ENCODE results near the gene GYG2. TPM values are rescaled to one million over a fixed set of nuclear protein-coding genes. Genes with fewer than 3 reads are reported as not detected.
"Not testable (repeated sequence)": the region's sequence is repeated elsewhere in the genome, so short reads cannot be mapped to it uniquely, and the experiment has no call there.

GYG2 gene
- total RNA-seq, 1 experiment from 2014 or later, result not detected

GRCh38 chrX:2924151-2924550, 95.4 kb downstream of the GYG2 start:
- ChIA-PET POLR2A (no interaction called here), RAD21 (ENCODE audit: low non-redundant PET in 1 of 2, low total read pairs in 2 of 2, uncharacterized antibody in 2 of 2, unreplicated experiment in 2 of 2) (no interaction called here), CTCF (no interaction called here)
- DNase-seq (ENCODE audit: low read depth, low spot score), result no peak
- H4K20me1 ChIP-seq (ENCODE audit: insufficient read depth), result no peaks in the 10 kb centered on the region
- H3K79me2 ChIP-seq (ENCODE audit: insufficient read depth, low read length), result no peaks in the 10 kb centered on the region
- H3K9me3 ChIP-seq (ENCODE audit: control insufficient read depth in 1 of 2, insufficient read depth in 1 of 2, low read depth in 1 of 2, low read length in 2 of 2), result no peaks in the 10 kb centered on the region
- H3K9me2 ChIP-seq (ENCODE audit: insufficient read depth), result no peaks in the 10 kb centered on the region
- BruUV-seq (replicated peaks), result no TSS peak
- H3K9ac ChIP-seq (ENCODE audit: low read length), result no peak overlapping the region
- H3K27me3 ChIP-seq (ENCODE audit: insufficient read depth, low read length), result no peaks in the 10 kb centered on the region
- H3K27ac ChIP-seq (ENCODE audit: low read depth, low read length), result no peak overlapping the region
- ATAC-seq, result no peak
- H3K36me3 ChIP-seq (ENCODE audit: control insufficient read depth in 1 of 2, insufficient read depth in 2 of 2, low read length in 2 of 2), result no peaks in the 10 kb centered on the region
- no peak overlapping the region for H3K4me3 ChIP-seq (replicated peaks in 1 of 2; ENCODE audit: low read depth in 1 of 2, low read length in 2 of 2)
- no peaks in the 10 kb centered on the region; a peak in 1 of 4 replicates for H3K4me1 ChIP-seq (ENCODE audit: control insufficient read depth in 1 of 2, insufficient read depth in 2 of 2, low read length in 2 of 2)
- no peak overlapping the region for H2AFZ ChIP-seq (ENCODE audit: low read depth, low read length, poor library complexity, severe bottlenecking)
- H3K4me2 ChIP-seq (ENCODE audit: low read length), result no peak overlapping the region
- intact Hi-C loops (cut with micrococcal nuclease), result no loop called here
- TF ChIP-seq EZH2phosphoT487 (IDR thresholded peaks at IDR 0.05; ENCODE audit: borderline replicate concordance) (no peak), TCF7L2 (IDR thresholded peaks at IDR 0.05; ENCODE audit: borderline replicate concordance, extremely low read depth, insufficient read depth, insufficient read length) (no peak), ZNF274 (IDR thresholded peaks at IDR 0.05; ENCODE audit: low read depth, low read length) (no peak), SIN3A (IDR thresholded peaks at IDR 0.05; ENCODE audit: low read depth) (no peak), YY1 (IDR thresholded peaks at IDR 0.05; ENCODE audit: extremely low read depth, insufficient replicate concordance, low read depth, low read length) (no peak), SP1 (IDR thresholded peaks at IDR 0.05; ENCODE audit: low read depth) (no peak), POLR2A (IDR thresholded peaks at IDR 0.05; ENCODE audit: borderline replicate concordance, extremely low read depth, insufficient read depth, insufficient read length) (no peak), EZH2 (IDR thresholded peaks at IDR 0.05) (no peak), ZBTB33 (IDR thresholded peaks at IDR 0.05; ENCODE audit: extremely low read depth, insufficient replicate concordance, low read length) (no peak), ZFX (IDR thresholded peaks at IDR 0.05) (no peak), MAX (IDR thresholded peaks at IDR 0.05) (no peak), CEBPB (IDR thresholded peaks at IDR 0.05; ENCODE audit: low read depth) (no peak), CBX3 (IDR thresholded peaks at IDR 0.05; ENCODE audit: low read depth) (no peak), ELF1 (IDR thresholded peaks at IDR 0.05; ENCODE audit: borderline replicate concordance, low read depth) (no peak), POLR2AphosphoS5 (IDR thresholded peaks at IDR 0.05; ENCODE audit: low read depth, low read length) (no peak), EGR1 (IDR thresholded peaks at IDR 0.05; ENCODE audit: low read depth) (no peak), JUND (IDR thresholded peaks at IDR 0.05) (no peak)
- TF ChIP-seq, protein P1, sequence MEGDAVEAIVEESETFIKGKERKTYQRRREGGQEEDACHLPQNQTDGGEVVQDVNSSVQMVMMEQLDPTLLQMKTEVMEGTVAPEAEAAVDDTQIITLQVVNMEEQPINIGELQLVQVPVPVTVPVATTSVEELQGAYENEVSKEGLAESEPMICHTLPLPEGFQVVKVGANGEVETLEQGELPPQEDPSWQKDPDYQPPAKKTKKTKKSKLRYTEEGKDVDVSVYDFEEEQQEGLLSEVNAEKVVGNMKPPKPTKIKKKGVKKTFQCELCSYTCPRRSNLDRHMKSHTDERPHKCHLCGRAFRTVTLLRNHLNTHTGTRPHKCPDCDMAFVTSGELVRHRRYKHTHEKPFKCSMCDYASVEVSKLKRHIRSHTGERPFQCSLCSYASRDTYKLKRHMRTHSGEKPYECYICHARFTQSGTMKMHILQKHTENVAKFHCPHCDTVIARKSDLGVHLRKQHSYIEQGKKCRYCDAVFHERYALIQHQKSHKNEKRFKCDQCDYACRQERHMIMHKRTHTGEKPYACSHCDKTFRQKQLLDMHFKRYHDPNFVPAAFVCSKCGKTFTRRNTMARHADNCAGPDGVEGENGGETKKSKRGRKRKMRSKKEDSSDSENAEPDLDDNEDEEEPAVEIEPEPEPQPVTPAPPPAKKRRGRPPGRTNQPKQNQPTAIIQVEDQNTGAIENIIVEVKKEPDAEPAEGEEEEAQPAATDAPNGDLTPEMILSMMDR (IDR thresholded peaks at IDR 0.05 in 2 of 3, conservative IDR thresholded peaks at IDR 0.05 in 1 of 3; ENCODE audit: borderline replicate concordance in 1 of 3, insufficient read depth in 1 of 3, low read depth in 2 of 3, low read length in 2 of 3), result no peak
- TF ChIP-seq, protein P2, sequence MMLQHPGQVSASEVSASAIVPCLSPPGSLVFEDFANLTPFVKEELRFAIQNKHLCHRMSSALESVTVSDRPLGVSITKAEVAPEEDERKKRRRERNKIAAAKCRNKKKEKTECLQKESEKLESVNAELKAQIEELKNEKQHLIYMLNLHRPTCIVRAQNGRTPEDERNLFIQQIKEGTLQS (IDR thresholded peaks at IDR 0.05), result no peak

- BruUV-seq (replicated peaks); POLR2A ChIA-PET; intact Hi-C loops (cut with micrococcal nuclease): not testable (repeated sequence)
Observed at GRCh38 chrX:2926255-2926654, 97.5 kb downstream of the GYG2 start.

More at GRCh38 chrX:2926255-2926654, 97.5 kb downstream of the GYG2 start:
- H3K9ac ChIP-seq (ENCODE audit: low read length); CTCF ChIA-PET; ATAC-seq; H3K4me2 ChIP-seq (ENCODE audit: low read length); H3K9me3 ChIP-seq (ENCODE audit: control insufficient read depth in 1 of 2, insufficient read depth in 1 of 2, low read depth in 1 of 2, low read length in 2 of 2); H3K27me3 ChIP-seq (ENCODE audit: insufficient read depth, low read length); DNase-seq (ENCODE audit: low read depth, low spot score); RAD21 ChIA-PET (ENCODE audit: low non-redundant PET in 1 of 2, low total read pairs in 2 of 2, uncharacterized antibody in 2 of 2, unreplicated experiment in 2 of 2); H3K36me3 ChIP-seq (ENCODE audit: control insufficient read depth in 1 of 2, insufficient read depth in 2 of 2, low read length in 2 of 2); H3K4me1 ChIP-seq (ENCODE audit: control insufficient read depth in 1 of 2, insufficient read depth in 2 of 2, low read length in 2 of 2); H2AFZ ChIP-seq (ENCODE audit: low read depth, low read length, poor library complexity, severe bottlenecking); H4K20me1 ChIP-seq (ENCODE audit: insufficient read depth); H3K27ac ChIP-seq (ENCODE audit: low read depth, low read length); H3K9me2 ChIP-seq (ENCODE audit: insufficient read depth); H3K79me2 ChIP-seq (ENCODE audit: insufficient read depth, low read length); H3K4me3 ChIP-seq (replicated peaks in 1 of 2; ENCODE audit: low read depth in 1 of 2, low read length in 2 of 2): not testable (repeated sequence)

All from HCT116 (cell line).